ENCODE measurements around the gene ERG. TPM values are rescaled to one million over a fixed set of nuclear protein-coding genes. Genes with fewer than 3 reads are reported as not detected.

ERG gene
- polyA plus RNA-seq, 2 of the 4 experiments (the other 2 are of a cell fraction) = not detected

DNA sequence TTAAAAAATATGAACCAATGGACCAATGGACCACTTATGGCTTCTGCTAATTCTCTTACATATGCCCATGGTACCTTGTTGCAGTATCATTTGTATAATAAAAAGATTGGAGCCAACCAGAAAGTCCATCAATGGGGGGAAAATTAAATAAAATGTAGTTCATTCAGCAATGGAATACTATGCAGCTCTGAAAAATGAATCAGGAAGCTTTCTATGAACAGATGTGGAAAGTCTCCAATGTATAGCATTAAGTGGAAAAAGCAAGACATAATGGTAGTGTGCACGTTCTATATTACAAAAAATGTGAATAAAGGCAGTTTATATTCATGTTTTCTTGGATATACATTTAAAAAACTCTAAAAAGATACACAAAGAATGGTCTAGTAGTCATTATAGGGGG, 140.2 kb downstream of the ERG start:
- WGBS (ENCODE audit: missing lambda C conversion rate) = 3% methylated on average over 1 of the region's 1 CpG
- Histone ChIP-seq H3K9me3 (no peaks in the 10 kb centered on the region), H3K4me1 (peaks cover 10% of the 10 kb centered on the region), H3K27ac (no peak overlapping the region), H3K4me2 (no peak overlapping the region), H3K4me3 (no peak overlapping the region)
- ChIA-PET CTCF (interaction anchor here (1.7 to 4.0 kb wide), 7 partner anchors 188 to 794 kb away, joined by 4 to 81 read pairs (median 9); partner anchors contain the start of gene KCNJ6), POLR2A (no interaction called here)
- FAIRE-seq = no peak
- TF ChIP-seq RNF2 (IDR thresholded peaks at IDR 0.05; ENCODE audit: borderline replicate concordance, low read depth) (no peak), NPAS2 (CRISPR knock-in tag; IDR thresholded peaks at IDR 0.05; ENCODE audit: borderline replicate concordance) (no peak), HOXB13 (CRISPR knock-in tag; IDR thresholded peaks at IDR 0.05; ENCODE audit: low read depth) (no peak), HOXB5 (CRISPR knock-in tag; IDR thresholded peaks at IDR 0.05) (no peak), JUN (IDR thresholded peaks at IDR 0.05) (no peak), TFCP2L1 (CRISPR knock-in tag; IDR thresholded peaks at IDR 0.05) (no peak), CHD2 (IDR thresholded peaks at IDR 0.05; ENCODE audit: low read length, partially characterized antibody) (no peak), CBX8 (IDR thresholded peaks at IDR 0.05) (no peak), ZFP36 (IDR thresholded peaks at IDR 0.05; ENCODE audit: borderline replicate concordance, partially characterized antibody) (no peak)
- TF ChIP-seq, protein P1, sequence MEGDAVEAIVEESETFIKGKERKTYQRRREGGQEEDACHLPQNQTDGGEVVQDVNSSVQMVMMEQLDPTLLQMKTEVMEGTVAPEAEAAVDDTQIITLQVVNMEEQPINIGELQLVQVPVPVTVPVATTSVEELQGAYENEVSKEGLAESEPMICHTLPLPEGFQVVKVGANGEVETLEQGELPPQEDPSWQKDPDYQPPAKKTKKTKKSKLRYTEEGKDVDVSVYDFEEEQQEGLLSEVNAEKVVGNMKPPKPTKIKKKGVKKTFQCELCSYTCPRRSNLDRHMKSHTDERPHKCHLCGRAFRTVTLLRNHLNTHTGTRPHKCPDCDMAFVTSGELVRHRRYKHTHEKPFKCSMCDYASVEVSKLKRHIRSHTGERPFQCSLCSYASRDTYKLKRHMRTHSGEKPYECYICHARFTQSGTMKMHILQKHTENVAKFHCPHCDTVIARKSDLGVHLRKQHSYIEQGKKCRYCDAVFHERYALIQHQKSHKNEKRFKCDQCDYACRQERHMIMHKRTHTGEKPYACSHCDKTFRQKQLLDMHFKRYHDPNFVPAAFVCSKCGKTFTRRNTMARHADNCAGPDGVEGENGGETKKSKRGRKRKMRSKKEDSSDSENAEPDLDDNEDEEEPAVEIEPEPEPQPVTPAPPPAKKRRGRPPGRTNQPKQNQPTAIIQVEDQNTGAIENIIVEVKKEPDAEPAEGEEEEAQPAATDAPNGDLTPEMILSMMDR (IDR thresholded peaks at IDR 0.05) = no peak
- TF ChIP-seq, protein P2, sequence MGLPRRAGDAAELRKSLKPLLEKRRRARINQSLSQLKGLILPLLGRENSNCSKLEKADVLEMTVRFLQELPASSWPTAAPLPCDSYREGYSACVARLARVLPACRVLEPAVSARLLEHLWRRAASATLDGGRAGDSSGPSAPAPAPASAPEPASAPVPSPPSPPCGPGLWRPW (IDR thresholded peaks at IDR 0.05) = no peak
- DNase-seq (ENCODE audit: low read depth in 1 of 2, low spot score in 1 of 2) = no peak
- ATAC-seq = no peak

GRCh38 chr21:38356883-38357625, 141.2 kb downstream of the ERG start:
- FAIRE-seq (no peak), ATAC-seq (no peak), DNase-seq (ENCODE audit: low read depth in 1 of 2, low spot score in 1 of 2) (no peak)
- Histone ChIP-seq H3K4me3 (no peak overlapping the region), H3K4me2 (no peak overlapping the region), H3K27ac (peak overlapping the region; percentile 69 to 86; a peak in 4 of 6 replicates), H3K4me1 (peaks cover 15% of the 10 kb centered on the region), H3K9me3 (no peaks in the 10 kb centered on the region)
- CTCF ChIA-PET = interaction anchor here (0.7 to 4.0 kb wide), 33 partner anchors 14 to 1191 kb away, joined by 3 to 81 read pairs (median 5); partner anchors contain the start of gene KCNJ6
- TF ChIP-seq ZFP36 (IDR thresholded peaks at IDR 0.05; ENCODE audit: borderline replicate concordance, partially characterized antibody) (no peak), HOXA7 (CRISPR knock-in tag; IDR thresholded peaks at IDR 0.05) (no peak), JUN (IDR thresholded peaks at IDR 0.05) (no peak), REST (IDR thresholded peaks at IDR 0.05) (no peak), TP53 (CRISPR knock-in tag; IDR thresholded peaks at IDR 0.05) (no peak), MAFK (IDR thresholded peaks at IDR 0.05; ENCODE audit: partially characterized antibody) (no peak), ZC3H11A (IDR thresholded peaks at IDR 0.05) (no peak), NR3C1 (IDR thresholded peaks at IDR 0.05) (no peak), HOXB13 (CRISPR knock-in tag; IDR thresholded peaks at IDR 0.05; ENCODE audit: low read depth) (no peak), HOXB5 (CRISPR knock-in tag; IDR thresholded peaks at IDR 0.05) (no peak), RCOR1 (IDR thresholded peaks at IDR 0.05; ENCODE audit: low read depth, low read length) (no peak), MAZ (IDR thresholded peaks at IDR 0.05; ENCODE audit: borderline replicate concordance, low read depth, low read length) (no peak), NFE2L2 (conservative IDR thresholded peaks at IDR 0.05; ENCODE audit: low read length) (no peak)
- TF ChIP-seq, protein P3, sequence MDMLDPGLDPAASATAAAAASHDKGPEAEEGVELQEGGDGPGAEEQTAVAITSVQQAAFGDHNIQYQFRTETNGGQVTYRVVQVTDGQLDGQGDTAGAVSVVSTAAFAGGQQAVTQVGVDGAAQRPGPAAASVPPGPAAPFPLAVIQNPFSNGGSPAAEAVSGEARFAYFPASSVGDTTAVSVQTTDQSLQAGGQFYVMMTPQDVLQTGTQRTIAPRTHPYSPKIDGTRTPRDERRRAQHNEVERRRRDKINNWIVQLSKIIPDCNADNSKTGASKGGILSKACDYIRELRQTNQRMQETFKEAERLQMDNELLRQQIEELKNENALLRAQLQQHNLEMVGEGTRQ (IDR thresholded peaks at IDR 0.05) = no peak
- WGBS (ENCODE audit: missing lambda C conversion rate) = 70% methylated on average over 11 of the region's 14 CpGs
- POLR2A ChIA-PET = no interaction called here

All from A549 (cell line).